PC-9 (cell line): ENCODE data around the gene LY86. TPM values are rescaled to one million over a fixed set of nuclear protein-coding genes. Genes with fewer than 3 reads are reported as not detected.

Experiments
- BruUV-seq: library from RNA; stranded (reverse); fragments of 400-500 nt; replicated peaks from 2 replicates; lab custom pipeline; 2021; lab: Mats Ljungman, UMichigan
- CTCF ChIA-PET: fragments of 300-600 bp; sonication (Branson Sonifier 250); formaldehyde crosslinking; loops from one replicate; lab custom pipeline; 2022; ENCODE audit warnings: antibody characterized with exemption; lab: Charles Lee
- POLR2A ChIA-PET: fragments of 300-600 bp; sonication (Branson Sonifier 250); formaldehyde crosslinking; loops from one replicate; lab custom pipeline; 2022; ENCODE audit warnings: antibody characterized with exemption; ENCODE audit not compliant: unreplicated experiment; lab: Charles Lee
- DNase-seq, 2 experiments: peaks; one replicate each; pipeline versions ENCODE4 v3.0.0 to v3.0.0-alpha.2; 2015 to 2022; ENCODE audit warnings: mixed read lengths in 1 of 2
- H2AFZ ChIP-seq: fragments of 200-600 bp; sonication (generic); 2 replicates; pipeline ENCODE4 v1.8.1; 2017; ENCODE audit warnings: antibody characterized with exemption
- H3F3A ChIP-seq: fragments of 200-600 bp; sonication (generic); 2 replicates; pipeline ENCODE4 v1.8.1; 2017; ENCODE audit warnings: antibody characterized with exemption, mild to moderate bottlenecking, low read depth; ENCODE audit not compliant: insufficient read depth
- H3K27ac ChIP-seq: fragments of 200-600 bp; sonication (generic); 2 replicates; pipeline ENCODE4 v1.6.1; 2016; ENCODE audit warnings: mixed run types
- H3K27me3 ChIP-seq: fragments of 200-600 bp; sonication (generic); 2 replicates; pipeline ENCODE4 v1.6.1; 2016; ENCODE audit warnings: low read depth, mixed run types; ENCODE audit not compliant: insufficient read depth
- H3K36me3 ChIP-seq: fragments of 200-600 bp; sonication (generic); 2 replicates; pipeline ENCODE4 v1.6.1; 2016; ENCODE audit warnings: low read depth, mixed run types
- H3K4me1 ChIP-seq: fragments of 200-600 bp; sonication (generic); replicated peaks from 2 replicates; pipeline ENCODE4 v1.6.1; 2016; ENCODE audit warnings: mixed run types; ENCODE audit not compliant: insufficient read depth
- H3K4me2 ChIP-seq: fragments of 200-600 bp; sonication (generic); 2 replicates; pipeline ENCODE4 v1.6.1; 2017; ENCODE audit warnings: mixed run types
- H3K4me3 ChIP-seq: fragments of 200-600 bp; sonication (generic); 2 replicates; pipeline ENCODE4 v1.6.1; 2016; ENCODE audit warnings: mixed run types
- H3K79me2 ChIP-seq: fragments of 200-600 bp; sonication (generic); 2 replicates; pipeline ENCODE4 v1.6.1; 2017; ENCODE audit warnings: low read depth, mixed run types
- H3K9me2 ChIP-seq: fragments of 200-600 bp; sonication (generic); 2 replicates; pipeline ENCODE4 v1.8.1; 2017; ENCODE audit warnings: mild to moderate bottlenecking; ENCODE audit not compliant: insufficient read depth
- H3K9me3 ChIP-seq: fragments of 200-600 bp; sonication (generic); 2 replicates; pipeline ENCODE4 v1.8.1; 2016; ENCODE audit warnings: low read depth; ENCODE audit not compliant: insufficient read depth
- H4K20me1 ChIP-seq: fragments of 200-600 bp; sonication (generic); 2 replicates; pipeline ENCODE4 v1.8.1; 2017; ENCODE audit not compliant: insufficient read depth
- CTCF ChIP-seq: fragments of 200-600 bp; sonication (generic); conservative IDR thresholded peaks from 2 replicates; pipeline ENCODE4 v1.6.1; 2017; ENCODE audit warnings: mixed run types, antibody characterized with exemption, mild to moderate bottlenecking, moderate library complexity
- EZH2 ChIP-seq: fragments of 200-600 bp; sonication (generic); IDR thresholded peaks from 2 replicates; pipeline ENCODE4 v1.8.0; 2017; ENCODE audit warnings: antibody characterized with exemption, low read depth
- intact Hi-C: fragments of 100-400 bp; cut with micrococcal nuclease; formaldehyde crosslinking; loops from one replicate; pipeline ENCODE4 v1.10.0; 2022; ENCODE audit not compliant: unreplicated experiment
- total RNA-seq: library from RNA; stranded (reverse); gene quantifications from 2 replicates; pipeline ENCODE4 v1.2.3, GENCODE V29; 2021

LY86 gene
- total RNA-seq, 1 experiment from 2014 or later = not detected

- BruUV-seq = no TSS peak
- TF ChIP-seq EZH2 = no peak
- no peak for TF ChIP-seq CTCF
- no peaks in the 10 kb centered on the region for H3K9me2 ChIP-seq
- no peak overlapping the region for H3K4me3 ChIP-seq
- no peaks in the 10 kb centered on the region for H3K4me1 ChIP-seq
- intact Hi-C loops = no loop called here
- no peaks in the 10 kb centered on the region for H3K36me3 ChIP-seq
- DNase-seq = no peak
- H3K27me3 ChIP-seq = no peaks in the 10 kb centered on the region
- POLR2A ChIA-PET = no interaction called here
- H2AFZ ChIP-seq = no peak overlapping the region
- no peaks in the 10 kb centered on the region for H3K9me3 ChIP-seq
- no peaks in the 10 kb centered on the region for H4K20me1 ChIP-seq
- CTCF ChIA-PET = no interaction called here
- no peaks in the 10 kb centered on the region for H3F3A ChIP-seq
- no peak overlapping the region for H3K27ac ChIP-seq
- H3K79me2 ChIP-seq = no peaks in the 10 kb centered on the region
- H3K4me2 ChIP-seq = no peak overlapping the region
Observed at GRCh38 chr6:6577735-6578134, 10.8 kb upstream of the LY86 start.

- no peak overlapping the region for H3K27ac ChIP-seq
- H3K79me2 ChIP-seq = no peaks in the 10 kb centered on the region
- no peaks in the 10 kb centered on the region for H3K9me3 ChIP-seq
- H3F3A ChIP-seq = no peaks in the 10 kb centered on the region
- ChIA-PET CTCF (no interaction called here), POLR2A (no interaction called here)
- no peaks in the 10 kb centered on the region for H3K9me2 ChIP-seq
- BruUV-seq = no TSS peak
- no peaks in the 10 kb centered on the region for H3K4me1 ChIP-seq
- intact Hi-C loops = no loop called here
- H3K36me3 ChIP-seq = no peaks in the 10 kb centered on the region
- no peak for DNase-seq
- no peak overlapping the region for H2AFZ ChIP-seq
- TF ChIP-seq EZH2 (no peak), CTCF (no peak)
- no peak overlapping the region for H3K4me3 ChIP-seq
- no peaks in the 10 kb centered on the region for H3K27me3 ChIP-seq
- no peaks in the 10 kb centered on the region for H4K20me1 ChIP-seq
- H3K4me2 ChIP-seq = no peak overlapping the region
Observed at GRCh38 chr6:6579281-6579680, 9.2 kb upstream of the LY86 start.

GRCh38 chr6:6580225-6580856, 8.2 kb upstream of the LY86 start:
- H4K20me1 ChIP-seq = no peaks in the 10 kb centered on the region
- no peaks in the 10 kb centered on the region for H3K9me3 ChIP-seq
- H3K27ac ChIP-seq = no peak overlapping the region
- no peak overlapping the region for H3K4me2 ChIP-seq
- no peak overlapping the region for H2AFZ ChIP-seq
- H3F3A ChIP-seq = no peaks in the 10 kb centered on the region
- no peaks in the 10 kb centered on the region for H3K27me3 ChIP-seq
- ChIA-PET POLR2A (no interaction called here), CTCF (no interaction called here)
- TF ChIP-seq CTCF (no peak), EZH2 (no peak)
- BruUV-seq = no TSS peak
- H3K4me1 ChIP-seq = no peaks in the 10 kb centered on the region
- intact Hi-C loops = no loop called here
- H3K79me2 ChIP-seq = no peaks in the 10 kb centered on the region
- no peaks in the 10 kb centered on the region for H3K36me3 ChIP-seq
- no peak overlapping the region for H3K4me3 ChIP-seq
- H3K9me2 ChIP-seq = no peaks in the 10 kb centered on the region
- DNase-seq = no peak
